K562 (cell line): ENCODE results near the gene MAP1LC3B. TPM values are rescaled to one million over a fixed set of nuclear protein-coding genes. Genes with fewer than 3 reads are reported as not detected.
A peak's percentile ranks its signal among the peaks of the same experiment; 100 is the strongest.

Experiments used
- BHLHE40 ChIP-seq: IDR thresholded peaks from 2 replicates; pipeline ENCODE4 v1.6.1; 2011; ENCODE audit warnings: low read length, improper control_type of control experiment
- CTBP1 ChIP-seq: fragments of 450-650 bp; IDR thresholded peaks from 2 replicates; pipeline ENCODE4 v1.6.1; 2016; ENCODE audit warnings: borderline replicate concordance
- DIDO1 ChIP-seq: fragments of 450-650 bp; IDR thresholded peaks from 2 replicates; pipeline ENCODE4 v1.6.1; 2016; ENCODE audit warnings: low read depth, missing biosample characterization, missing genetic modification characterization
- FOXA3 ChIP-seq, 2 experiments: fragments of 450-650 bp in 1 of 2; sonication (generic) in 1 of 2; formaldehyde crosslinking; IDR thresholded peaks in 1 of 2; conservative IDR thresholded peaks in 1 of 2; 2 replicates each; pipeline versions ENCODE4 v1.4.0 to v1.8.0; 2020 to 2022; ENCODE audit warnings: mild to moderate bottlenecking in 2 of 2, missing genetic modification reagents in 1 of 2
- GMEB1 ChIP-seq: fragments of 250-450 bp; sonication (Bioruptor Pico); IDR thresholded peaks from 2 replicates; pipeline ENCODE4 v1.4.0; 2020; ENCODE audit warnings: mild to moderate bottlenecking
- HDAC1 ChIP-seq, 2 experiments: fragments of 450-650 bp; IDR thresholded peaks; 2 replicates each; pipeline ENCODE4 v1.6.1; 2016 to 2017; ENCODE audit warnings: inconsistent platforms in 1 of 2, mild to moderate bottlenecking in 1 of 2, moderate library complexity in 1 of 2
- IFI16 ChIP-seq: fragments of 250-450 bp; sonication (Bioruptor Pico); IDR thresholded peaks from 2 replicates; pipeline ENCODE4 v2.1.2; 2022; ENCODE audit warnings: mild to moderate bottlenecking, inconsistent platforms
- KAT7 ChIP-seq: sonication (generic); formaldehyde crosslinking; IDR thresholded peaks from 2 replicates; pipeline ENCODE4 v1.8.0; 2022; ENCODE audit warnings: missing genetic modification reagents, mild to moderate bottlenecking, borderline replicate concordance
- NRF1 ChIP-seq, 2 experiments: fragments of 450-650 bp; IDR thresholded peaks in 1 of 2; conservative IDR thresholded peaks in 1 of 2; 2 replicates each; pipeline ENCODE4 v1.6.1; 2014; ENCODE audit warnings: mild to moderate bottlenecking in 2 of 2
- PCBP1 ChIP-seq: fragments of 200-400 bp; formaldehyde crosslinking; IDR thresholded peaks from 2 replicates; pipeline ENCODE4 v1.6.1; 2018; ENCODE audit warnings: mild to moderate bottlenecking, low read depth, low read length; ENCODE audit not compliant: poor library complexity, severe bottlenecking
- PKNOX1 ChIP-seq: fragments of 450-650 bp; IDR thresholded peaks from 2 replicates; pipeline ENCODE4 v1.6.1; 2016
- POLR2AphosphoS2 ChIP-seq: IDR thresholded peaks from 2 replicates; pipeline ENCODE4 v1.6.1; 2012; ENCODE audit warnings: low read length, improper control_type of control experiment
- POLR2H ChIP-seq: IDR thresholded peaks from 2 replicates; pipeline ENCODE4 v1.6.1; 2016; ENCODE audit warnings: missing genetic modification characterization, low read depth, mild to moderate bottlenecking, control low read depth, missing compliant biosample characterization, moderate library complexity
- SIX5 ChIP-seq, 2 experiments: IDR thresholded peaks; 2 replicates each; pipeline ENCODE4 v1.6.1; 2011; ENCODE audit warnings: low read length in 2 of 2, borderline replicate concordance in 1 of 2, low read depth in 1 of 2, mild to moderate bottlenecking in 1 of 2, moderate library complexity in 1 of 2; ENCODE audit not compliant: insufficient read depth in 1 of 2
- THRAP3 ChIP-seq: fragments of 450-650 bp; IDR thresholded peaks from 2 replicates; pipeline ENCODE4 v1.6.1; 2016; ENCODE audit warnings: mild to moderate bottlenecking, inconsistent platforms, borderline replicate concordance
- ZFPM2 ChIP-seq: fragments of 250-450 bp; sonication (Bioruptor Pico); IDR thresholded peaks from 2 replicates; pipeline ENCODE4 v1.5.1; 2022; ENCODE audit warnings: mild to moderate bottlenecking
- ZNF174 ChIP-seq: fragments of 250-450 bp; sonication (Bioruptor Pico); IDR thresholded peaks from 2 replicates; pipeline ENCODE4 v1.4.0; 2020; ENCODE audit warnings: mild to moderate bottlenecking
- ZNF311 ChIP-seq: fragments of 250-450 bp; sonication (Bioruptor Pico); IDR thresholded peaks from 2 replicates; pipeline ENCODE4 v1.4.0; 2020; ENCODE audit warnings: mild to moderate bottlenecking, moderate library complexity
- ZNF324 ChIP-seq: fragments of 250-450 bp; sonication (Bioruptor Pico); IDR thresholded peaks from 2 replicates; pipeline ENCODE4 v1.4.0; 2020; ENCODE audit warnings: mild to moderate bottlenecking
- ZNF354B ChIP-seq: fragments of 250-450 bp; sonication (Bioruptor Pico); IDR thresholded peaks from 2 replicates; pipeline ENCODE4 v1.4.0; 2020
- ZNF644 ChIP-seq: fragments of 200-800 bp; sonication (Bioruptor generic); IDR thresholded peaks from 2 replicates; pipeline ENCODE4 v1.6.1; 2016; ENCODE audit warnings: low read depth, missing genetic modification characterization, missing compliant biosample characterization
- polyA plus RNA-seq, 8 experiments: library from polyadenylated mRNA; depleted of rRNA in 4 of 8; stranded (reverse) in 5 of 8; unstranded in 3 of 8; fragments of >200 nt; fragmentation: Nextera tagmentation in 2 of 8; fragmentation: Illumina TruSeq in 1 of 8; extraction: Ambion mirVana in 2 of 8; extraction: Trizol in 1 of 8; gene quantifications; 2 replicates each; pipeline versions ENCODE4 v1.2.1 to v1.2.3, GENCODE V29; 2011 to 2014; ENCODE audit warnings: inconsistent platforms in 1 of 8, missing spikeins in 1 of 8
- total RNA-seq, 7 experiments: library from RNA; depleted of rRNA in 6 of 7; stranded (reverse); fragments of >200 nt in 6 of 7; fragmentation: Illumina TruSeq in 2 of 7; extraction: Trizol in 2 of 7; gene quantifications; 2 replicates each; pipeline versions ENCODE4 v1.2.1 to v1.2.3, GENCODE V29; 2011 to 2021; ENCODE audit warnings: low replicate concordance in 1 of 7
- TF ChIP-seq, protein P1 (sequence below): sonication (generic); formaldehyde crosslinking; IDR thresholded peaks from 2 replicates; pipeline ENCODE4 v1.8.1; 2023; ENCODE audit warnings: mild to moderate bottlenecking, missing genetic modification reagents, moderate library complexity
- TF ChIP-seq, protein P2 (sequence below): fragments of 450-650 bp; IDR thresholded peaks from 2 replicates; pipeline ENCODE4 v1.6.1; 2016; ENCODE audit warnings: low read depth, mild to moderate bottlenecking, moderate library complexity

Gene MAP1LC3B
- total and polyA plus RNA-seq, 9 of the 15 experiments (the other 6 are each of a cell fraction or from before 2014, with no cell fraction given), result 16.0 to 81.5 (median 36.7) TPM

- TF ChIP-seq ZNF324 (CRISPR knock-in tag) (0 out of 2 replicates have a peak, but pooled peaks have one; percentile 17), HDAC1 (IDR thresholded peaks at IDR 0.05) (peak in 1 of 2 experiments; percentile 78; a peak in 2 of 4 replicates), CTBP1 (0 out of 2 replicates have a peak, but pooled peaks have one; percentile 37), NRF1 (conservative IDR thresholded peaks at IDR 0.05 in 1 of 2, IDR thresholded peaks at IDR 0.05 in 1 of 2) (peak; percentile 82 to 87), ZNF354B (no peak), ZFPM2 (CRISPR knock-in tag) (no peak), BHLHE40 (peak; percentile 95), SIX5 (IDR thresholded peaks at IDR 0.05; ENCODE audit: borderline replicate concordance in 1 of 2, insufficient read depth in 1 of 2, low read depth in 1 of 2, low read length in 2 of 2) (peak; percentile 24 to 35; a peak in 1 of 4 replicates), POLR2H (tag) (peak; percentile 81), PCBP1 (no peak), FOXA3 (CRISPR knock-in tag; conservative IDR thresholded peaks at IDR 0.05 in 1 of 2, IDR thresholded peaks at IDR 0.05 in 1 of 2) (peak; percentile 93 to 97), THRAP3 (no peak), DIDO1 (tag) (0 out of 2 replicates have a peak, but pooled peaks have one; percentile 42), KAT7 (CRISPR knock-in tag) (no peak; the same call in 1 of the 2 replicates), POLR2AphosphoS2 (peak; percentile 66; the same call in 1 of the 2 replicates), IFI16 (CRISPR knock-in tag) (peak; percentile 81), ZNF311 (CRISPR knock-in tag) (peak; percentile 93), ZNF644 (tag) (0 out of 2 replicates have a peak, but pooled peaks have one; percentile 71), PKNOX1 (peak; percentile 99), GMEB1 (0 out of 2 replicates have a peak, but pooled peaks have one; percentile 29), ZNF174 (CRISPR knock-in tag) (no peak)
- TF ChIP-seq, protein P1, sequence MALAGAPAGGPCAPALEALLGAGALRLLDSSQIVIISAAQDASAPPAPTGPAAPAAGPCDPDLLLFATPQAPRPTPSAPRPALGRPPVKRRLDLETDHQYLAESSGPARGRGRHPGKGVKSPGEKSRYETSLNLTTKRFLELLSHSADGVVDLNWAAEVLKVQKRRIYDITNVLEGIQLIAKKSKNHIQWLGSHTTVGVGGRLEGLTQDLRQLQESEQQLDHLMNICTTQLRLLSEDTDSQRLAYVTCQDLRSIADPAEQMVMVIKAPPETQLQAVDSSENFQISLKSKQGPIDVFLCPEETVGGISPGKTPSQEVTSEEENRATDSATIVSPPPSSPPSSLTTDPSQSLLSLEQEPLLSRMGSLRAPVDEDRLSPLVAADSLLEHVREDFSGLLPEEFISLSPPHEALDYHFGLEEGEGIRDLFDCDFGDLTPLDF, result no peak
- TF ChIP-seq, protein P2, sequence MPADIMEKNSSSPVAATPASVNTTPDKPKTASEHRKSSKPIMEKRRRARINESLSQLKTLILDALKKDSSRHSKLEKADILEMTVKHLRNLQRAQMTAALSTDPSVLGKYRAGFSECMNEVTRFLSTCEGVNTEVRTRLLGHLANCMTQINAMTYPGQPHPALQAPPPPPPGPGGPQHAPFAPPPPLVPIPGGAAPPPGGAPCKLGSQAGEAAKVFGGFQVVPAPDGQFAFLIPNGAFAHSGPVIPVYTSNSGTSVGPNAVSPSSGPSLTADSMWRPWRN, result peak; percentile 74
Measured at GRCh38 chr16:87387942-87388817, 4.0 kb upstream of the MAP1LC3B start (continued).
